ENCODE measurements around the gene TMEM163.

DNA sequence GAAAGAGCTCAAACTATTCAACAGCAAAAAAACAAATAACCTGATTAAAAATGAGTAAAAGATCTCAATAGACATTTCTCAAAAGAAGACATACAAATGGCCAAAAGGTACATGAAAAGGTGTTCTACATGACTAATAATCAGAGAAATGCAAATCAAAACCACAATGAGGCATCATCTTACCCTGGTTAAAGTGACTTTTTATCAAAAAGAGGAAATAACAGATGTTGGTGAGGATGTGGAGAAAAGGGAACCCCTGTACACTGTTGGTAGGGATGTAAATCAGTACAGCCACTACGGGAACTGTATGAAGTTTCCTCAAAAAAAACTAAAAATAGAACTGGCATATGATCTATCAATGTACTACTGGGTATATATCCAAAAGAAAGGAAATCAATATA is 39.8 kb upstream of the TMEM163 start:
- no peak for TF ChIP-seq EGR1 (IDR thresholded peaks at IDR 0.05; ENCODE audit: low read depth)
- TF ChIP-seq, protein P1, sequence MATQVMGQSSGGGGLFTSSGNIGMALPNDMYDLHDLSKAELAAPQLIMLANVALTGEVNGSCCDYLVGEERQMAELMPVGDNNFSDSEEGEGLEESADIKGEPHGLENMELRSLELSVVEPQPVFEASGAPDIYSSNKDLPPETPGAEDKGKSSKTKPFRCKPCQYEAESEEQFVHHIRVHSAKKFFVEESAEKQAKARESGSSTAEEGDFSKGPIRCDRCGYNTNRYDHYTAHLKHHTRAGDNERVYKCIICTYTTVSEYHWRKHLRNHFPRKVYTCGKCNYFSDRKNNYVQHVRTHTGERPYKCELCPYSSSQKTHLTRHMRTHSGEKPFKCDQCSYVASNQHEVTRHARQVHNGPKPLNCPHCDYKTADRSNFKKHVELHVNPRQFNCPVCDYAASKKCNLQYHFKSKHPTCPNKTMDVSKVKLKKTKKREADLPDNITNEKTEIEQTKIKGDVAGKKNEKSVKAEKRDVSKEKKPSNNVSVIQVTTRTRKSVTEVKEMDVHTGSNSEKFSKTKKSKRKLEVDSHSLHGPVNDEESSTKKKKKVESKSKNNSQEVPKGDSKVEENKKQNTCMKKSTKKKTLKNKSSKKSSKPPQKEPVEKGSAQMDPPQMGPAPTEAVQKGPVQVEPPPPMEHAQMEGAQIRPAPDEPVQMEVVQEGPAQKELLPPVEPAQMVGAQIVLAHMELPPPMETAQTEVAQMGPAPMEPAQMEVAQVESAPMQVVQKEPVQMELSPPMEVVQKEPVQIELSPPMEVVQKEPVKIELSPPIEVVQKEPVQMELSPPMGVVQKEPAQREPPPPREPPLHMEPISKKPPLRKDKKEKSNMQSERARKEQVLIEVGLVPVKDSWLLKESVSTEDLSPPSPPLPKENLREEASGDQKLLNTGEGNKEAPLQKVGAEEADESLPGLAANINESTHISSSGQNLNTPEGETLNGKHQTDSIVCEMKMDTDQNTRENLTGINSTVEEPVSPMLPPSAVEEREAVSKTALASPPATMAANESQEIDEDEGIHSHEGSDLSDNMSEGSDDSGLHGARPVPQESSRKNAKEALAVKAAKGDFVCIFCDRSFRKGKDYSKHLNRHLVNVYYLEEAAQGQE (IDR thresholded peaks at IDR 0.05; ENCODE audit: low read depth): no peak
- TF ChIP-seq SIN3A (IDR thresholded peaks at IDR 0.05; ENCODE audit: low read depth): no peak
- TF ChIP-seq, protein P2, sequence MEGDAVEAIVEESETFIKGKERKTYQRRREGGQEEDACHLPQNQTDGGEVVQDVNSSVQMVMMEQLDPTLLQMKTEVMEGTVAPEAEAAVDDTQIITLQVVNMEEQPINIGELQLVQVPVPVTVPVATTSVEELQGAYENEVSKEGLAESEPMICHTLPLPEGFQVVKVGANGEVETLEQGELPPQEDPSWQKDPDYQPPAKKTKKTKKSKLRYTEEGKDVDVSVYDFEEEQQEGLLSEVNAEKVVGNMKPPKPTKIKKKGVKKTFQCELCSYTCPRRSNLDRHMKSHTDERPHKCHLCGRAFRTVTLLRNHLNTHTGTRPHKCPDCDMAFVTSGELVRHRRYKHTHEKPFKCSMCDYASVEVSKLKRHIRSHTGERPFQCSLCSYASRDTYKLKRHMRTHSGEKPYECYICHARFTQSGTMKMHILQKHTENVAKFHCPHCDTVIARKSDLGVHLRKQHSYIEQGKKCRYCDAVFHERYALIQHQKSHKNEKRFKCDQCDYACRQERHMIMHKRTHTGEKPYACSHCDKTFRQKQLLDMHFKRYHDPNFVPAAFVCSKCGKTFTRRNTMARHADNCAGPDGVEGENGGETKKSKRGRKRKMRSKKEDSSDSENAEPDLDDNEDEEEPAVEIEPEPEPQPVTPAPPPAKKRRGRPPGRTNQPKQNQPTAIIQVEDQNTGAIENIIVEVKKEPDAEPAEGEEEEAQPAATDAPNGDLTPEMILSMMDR (IDR thresholded peaks at IDR 0.05 in 2 of 3, conservative IDR thresholded peaks at IDR 0.05 in 1 of 3; ENCODE audit: borderline replicate concordance in 1 of 3, insufficient read depth in 1 of 3, low read depth in 2 of 3, low read length in 2 of 3): no peak

Measured in HCT116 (cell line).